K562 (cell line): ENCODE measurements around the gene ENPP5. TPM values are rescaled to one million over a fixed set of nuclear protein-coding genes. Genes with fewer than 3 reads are reported as not detected.

Source experiments
- ATAC-seq: fragments of 200-7000 bp; cut with Tn5 transposase; 3 replicates; pipeline ENCODE4 v1.9.1; 2020; ENCODE audit warnings: moderate library complexity
- BruUV-seq: library from RNA; stranded (reverse); fragments of 400-500 nt; replicated peaks from 2 replicates; lab custom pipeline; 2021; lab: Mats Ljungman, UMichigan
- CTCF ChIA-PET: fragments of 300-600 bp; formaldehyde crosslinking; extraction: SDS; loops from one replicate; lab custom pipeline; 2021; ENCODE audit warnings: low intra/inter-chr PET ratio; lab: Yijun Ruan, JAX
- POLR2A ChIA-PET: fragments of 300-600, 350-650 bp; sonication (Branson Sonifier 250); formaldehyde crosslinking; extraction: SDS; loops from one replicate; lab custom pipeline; 2021; ENCODE audit warnings: antibody characterized with exemption, inconsistent platforms; lab: Yijun Ruan, JAX
- DNase-seq, 4 experiments: peaks; one replicate each; pipeline versions ENCODE4 v3.0.0 to v3.0.0-alpha.2; 2011 to 2018; ENCODE audit warnings: low spot score in 3 of 4, mixed read lengths in 3 of 4; ENCODE audit errors: extremely low read depth in 1 of 4
- FAIRE-seq: peaks from 2 replicates; lab custom pipeline; 2011; peaks lifted over from hg19 to GRCh38; lab: Jason Lieb, UNC
- H2AFZ ChIP-seq: 2 replicates; pipeline ENCODE4 v1.6.0; 2011; ENCODE audit warnings: low read depth, low read length, control low read depth, inconsistent platforms
- H3K27ac ChIP-seq: fragments of 200-600 bp; 3 replicates; pipeline ENCODE4 v1.8.0; 2011; ENCODE audit warnings: low read depth, mild to moderate bottlenecking, control low read depth, inconsistent platforms, low read length, moderate library complexity, mixed read lengths; ENCODE audit errors: extremely low read depth
- H3K27me3 ChIP-seq, 2 experiments: fragments of 300-600 bp in 1 of 2; 2 replicates in 1 of 2; 3 replicates in 1 of 2; pipeline versions ENCODE4 v1.6.0 to v1.8.0; 2011; ENCODE audit warnings: inconsistent platforms in 2 of 2, low read length in 2 of 2, mild to moderate bottlenecking in 1 of 2, mixed read lengths in 1 of 2, moderate library complexity in 1 of 2; ENCODE audit not compliant: control insufficient read depth in 2 of 2, insufficient read depth in 2 of 2
- H3K36me3 ChIP-seq: fragments of 300-600 bp; 3 replicates; pipeline ENCODE4 v1.8.0; 2011; ENCODE audit warnings: mild to moderate bottlenecking, low read length, inconsistent platforms; ENCODE audit not compliant: control insufficient read depth, insufficient read depth
- H3K4me1 ChIP-seq, 2 experiments: fragments of 200-600 bp in 1 of 2; replicated peaks in 1 of 2; 2 replicates in 1 of 2; 3 replicates in 1 of 2; pipeline versions ENCODE4 v1.5.1 to v1.8.0; 2011; ENCODE audit warnings: inconsistent platforms in 2 of 2, low read length in 2 of 2, mild to moderate bottlenecking in 1 of 2, mixed read lengths in 1 of 2, moderate library complexity in 1 of 2; ENCODE audit not compliant: control insufficient read depth in 2 of 2, insufficient read depth in 2 of 2
- H3K4me2 ChIP-seq: 2 replicates; pipeline ENCODE4 v1.6.1; 2011; ENCODE audit warnings: low read length, control low read depth, inconsistent platforms, mixed read lengths; ENCODE audit not compliant: insufficient read depth
- H3K4me3 ChIP-seq: fragments of 200-600 bp; sonication (generic), shearing (Covaris generic); 2 replicates; pipeline ENCODE4 v1.5.1; 2016; ENCODE audit warnings: control low read depth, inconsistent platforms
- H3K79me2 ChIP-seq: fragments of 200-600 bp; 3 replicates; pipeline ENCODE4 v1.8.0; 2011; ENCODE audit warnings: low read length, inconsistent platforms; ENCODE audit not compliant: control insufficient read depth, insufficient read depth
- H3K9ac ChIP-seq, 2 experiments: 2 replicates each; pipeline versions ENCODE4 v1.6.0 to v1.6.1; 2011; ENCODE audit warnings: low read depth in 2 of 2, low read length in 2 of 2, control low read depth in 1 of 2, inconsistent platforms in 1 of 2, mild to moderate bottlenecking in 1 of 2, mixed read lengths in 1 of 2; ENCODE audit not compliant: insufficient read depth in 1 of 2
- H3K9me1 ChIP-seq: one replicate; pipeline ENCODE4 v1.6.0; 2011; ENCODE audit warnings: inconsistent platforms, mild to moderate bottlenecking, low read length, moderate library complexity; ENCODE audit not compliant: control insufficient read depth, insufficient read depth
- H3K9me3 ChIP-seq: replicated peaks from 2 replicates; pipeline ENCODE4 v1.5.1; 2011; ENCODE audit warnings: low read depth, low read length, inconsistent platforms; ENCODE audit not compliant: control insufficient read depth, insufficient read depth
- H4K20me1 ChIP-seq: replicated peaks from 2 replicates; pipeline ENCODE4 v1.6.1; 2011; ENCODE audit warnings: low read length, inconsistent platforms, mixed read lengths; ENCODE audit not compliant: control insufficient read depth, insufficient read depth
- CEBPG ChIP-seq, 3 experiments: fragments of 200-800 bp in 1 of 3; sonication (Bioruptor generic) in 1 of 3; sonication (generic) in 1 of 3; formaldehyde crosslinking in 1 of 3; IDR thresholded peaks in 2 of 3; conservative IDR thresholded peaks in 1 of 3; 2 replicates each; pipeline versions ENCODE4 v1.6.1 to v1.8.0; 2016 to 2022; ENCODE audit warnings: missing compliant biosample characterization in 2 of 3, missing genetic modification characterization in 2 of 3, mild to moderate bottlenecking in 1 of 3, missing genetic modification reagents in 1 of 3
- HDAC3 ChIP-seq: fragments of 450-650 bp; IDR thresholded peaks from 2 replicates; pipeline ENCODE4 v1.6.1; 2018; ENCODE audit warnings: borderline replicate concordance, mild to moderate bottlenecking, moderate library complexity; ENCODE audit not compliant: partially characterized antibody
- WGBS: fragments of 100-300 bp; shearing (Covaris generic); methylation state at CpG from one replicate; pipeline ENCODE4 v1.1.6; 2016; ENCODE audit warnings: low coverage, mixed read lengths; ENCODE audit not compliant: insufficient coverage; ENCODE audit errors: missing lambda C conversion rate; 5-methylcytosine and 5-hydroxymethylcytosine counted together
- in situ Hi-C: fragments of 300-500 bp; cut with MboI; formaldehyde crosslinking; loops from 4 replicates; pipeline ENCODE4 v1.15.0; 2018; ENCODE audit warnings: inconsistent platforms, mixed read lengths
- intact Hi-C: fragments of 100-400 bp; cut with micrococcal nuclease; formaldehyde crosslinking; loops from 2 replicates; pipeline ENCODE4 v1.14.2; 2022
- polyA plus RNA-seq, 8 experiments: library from polyadenylated mRNA; depleted of rRNA in 4 of 8; stranded (reverse) in 5 of 8; unstranded in 3 of 8; fragments of >200 nt; fragmentation: Nextera tagmentation in 2 of 8; fragmentation: Illumina TruSeq in 1 of 8; extraction: Ambion mirVana in 2 of 8; extraction: Trizol in 1 of 8; gene quantifications; 2 replicates each; pipeline versions ENCODE4 v1.2.1 to v1.2.3, GENCODE V29; 2011 to 2014; ENCODE audit warnings: inconsistent platforms in 1 of 8, missing spikeins in 1 of 8
- total RNA-seq, 7 experiments: library from RNA; depleted of rRNA in 6 of 7; stranded (reverse); fragments of >200 nt in 6 of 7; fragmentation: Illumina TruSeq in 2 of 7; extraction: Trizol in 2 of 7; gene quantifications; 2 replicates each; pipeline versions ENCODE4 v1.2.1 to v1.2.3, GENCODE V29; 2011 to 2021; ENCODE audit warnings: low replicate concordance in 1 of 7
- TF ChIP-seq, protein P1 (sequence below), 2 experiments: fragments of 450-650 bp in 1 of 2; sonication (generic) in 1 of 2; formaldehyde crosslinking in 1 of 2; IDR thresholded peaks in 1 of 2; conservative IDR thresholded peaks in 1 of 2; 2 replicates each; pipeline versions ENCODE4 v1.6.1 to v1.8.1; 2016 to 2023; ENCODE audit warnings: mild to moderate bottlenecking in 2 of 2, moderate library complexity in 2 of 2, inconsistent platforms in 1 of 2, missing genetic modification reagents in 1 of 2

Gene ENPP5
- total and polyA plus RNA-seq, 9 of the 15 experiments (the other 6 are each of a cell fraction or from before 2014, with no cell fraction given) = not detected

DNA sequence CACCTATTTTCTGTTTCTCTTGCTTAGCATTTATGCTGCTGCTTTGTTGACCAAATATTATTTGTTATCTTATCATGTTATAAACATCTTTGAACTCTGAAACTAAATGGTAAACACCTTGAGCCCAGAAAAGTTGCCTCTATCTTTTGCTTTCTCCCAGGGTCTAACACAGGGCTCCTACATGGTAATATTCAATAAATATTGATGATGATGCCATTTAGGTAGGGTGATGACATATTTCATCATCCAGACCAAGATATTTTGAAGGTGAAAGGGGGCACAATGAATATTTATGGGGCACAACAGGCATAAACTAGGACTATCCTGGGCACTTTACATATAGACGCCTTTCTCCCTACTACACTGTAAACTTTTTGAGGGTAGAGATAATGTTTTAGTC lies 52.6 kb downstream of the ENPP5 start:
- H3K9me1 ChIP-seq = no peaks in the 10 kb centered on the region
- H3K4me2 ChIP-seq = no peak overlapping the region
- DNase-seq (no peak), ATAC-seq (no peak)
- intact Hi-C loops = no loop called here
- H3K4me1 ChIP-seq = no peaks in the 10 kb centered on the region
- TF ChIP-seq HDAC3 = no peak
- TF ChIP-seq, protein P1, sequence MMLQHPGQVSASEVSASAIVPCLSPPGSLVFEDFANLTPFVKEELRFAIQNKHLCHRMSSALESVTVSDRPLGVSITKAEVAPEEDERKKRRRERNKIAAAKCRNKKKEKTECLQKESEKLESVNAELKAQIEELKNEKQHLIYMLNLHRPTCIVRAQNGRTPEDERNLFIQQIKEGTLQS (IDR thresholded peaks at IDR 0.05) = 0 out of 2 replicates have a peak, but pooled peaks have one; percentile 19
- TF ChIP-seq, protein P1 (CRISPR knock-in tag; conservative IDR thresholded peaks at IDR 0.05) = no peak
- TF ChIP-seq CEBPG (CRISPR knock-in tag; IDR thresholded peaks at IDR 0.05) = no peak
- TF ChIP-seq CEBPG (tag; conservative IDR thresholded peaks at IDR 0.05 in 1 of 2, IDR thresholded peaks at IDR 0.05 in 1 of 2) = peak in 1 of 2 experiments; percentile 30; a peak in 1 of 4 replicates
- TF ChIP-seq, all 486 proteins: peak for 2
- Histone ChIP-seq H3K36me3 (no peaks in the 10 kb centered on the region), H3K4me3 (no peak overlapping the region), H3K27me3 (no peaks in the 10 kb centered on the region), H3K9ac (no peak overlapping the region), H3K27ac (no peak overlapping the region), H2AFZ (no peak overlapping the region), H3K9me3 (no peaks in the 10 kb centered on the region), H3K79me2 (no peaks in the 10 kb centered on the region), H4K20me1 (no peaks in the 10 kb centered on the region)
- CTCF ChIA-PET = no interaction called here
- 0% methylated on average over 1 of the region's 1 CpG for WGBS
- no TSS peak for BruUV-seq
- in situ Hi-C loops = no loop called here
- POLR2A ChIA-PET = no interaction called here
- no peak for FAIRE-seq
